Right renal pelvis (tissue), 4 donors: ENCODE data around the gene NAALADL1. TPM values are rescaled to one million over a fixed set of nuclear protein-coding genes. Genes with fewer than 3 reads are reported as not detected.
A peak's percentile ranks its signal among the peaks of the same experiment; 100 is the strongest.

ENCODE experiments used
- DNase-seq, 4 donors: peaks; one replicate each; pipeline ENCODE4 v3.0.0-alpha.2; 2013; ENCODE audit warnings: low read depth in 4 of 4, low spot score in 3 of 4, missing footprints in 1 of 4
- polyA plus RNA-seq, 4 donors: library from polyadenylated mRNA; unstranded; fragments of 120-200 nt; gene quantifications; one replicate each; pipeline ENCODE4 v1.2.1, GENCODE V29; 2013; ENCODE audit not compliant: insufficient read length in 4 of 4

The NAALADL1 gene
- polyA plus RNA-seq, result 10 to 100 TPM; 12.0 to 16.2 (median 13.1) TPM

- DNase-seq, result no peak
These were observed at the start of gene NAALADL1 for GRCh38 chr11:65058419-65059054. TSS of gene NAALADL1 (minus strand) at chr11:65058553. CDS start at chr11:65058521, 32 bp downstream.

DNA sequence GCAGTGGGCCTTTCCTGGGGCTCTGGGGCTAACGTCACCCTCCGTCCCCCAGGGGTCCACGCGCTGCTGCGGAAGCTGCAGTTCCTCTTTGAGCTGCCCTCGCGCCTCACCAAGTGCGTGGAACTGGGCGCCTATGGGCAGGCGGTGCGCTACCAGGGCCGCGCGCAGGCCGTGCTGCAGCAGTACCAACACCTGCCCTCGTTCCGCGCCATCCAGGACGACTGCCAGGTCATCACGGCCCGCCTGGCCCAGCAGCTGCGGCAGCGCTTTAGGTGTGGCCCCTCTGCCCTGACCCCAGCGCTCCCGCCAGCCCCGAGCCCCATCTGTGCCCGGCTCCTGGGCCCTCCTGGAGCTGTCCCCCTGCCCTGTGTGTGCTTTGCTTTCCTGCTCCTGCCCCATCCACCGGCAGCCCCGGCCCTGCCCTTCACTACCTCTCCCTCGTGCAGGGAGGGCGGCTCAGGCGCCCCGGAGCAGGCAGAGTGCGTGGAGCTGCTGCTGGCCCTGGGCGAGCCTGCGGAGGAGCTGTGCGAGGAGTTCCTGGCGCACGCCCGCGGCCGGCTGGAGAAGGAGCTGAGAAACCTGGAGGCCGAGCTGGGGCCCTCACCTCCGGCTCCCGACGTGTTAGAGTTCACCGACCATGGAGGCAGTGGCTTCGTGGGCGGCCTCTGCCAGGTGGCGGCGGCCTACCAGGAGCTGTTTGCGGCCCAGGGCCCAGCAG lies 49.6 kb upstream of the NAALADL1 start:
- no peak for DNase-seq

- DNase-seq, result no peak
These were observed 48.7 kb upstream of the NAALADL1 start for GRCh38 chr11:65107078-65107477.

- DNase-seq, result no peak
These were observed 46.3 kb upstream of the NAALADL1 start for GRCh38 chr11:65104628-65105027.

GRCh38 chr11:65103476-65103875 lies 45.1 kb upstream of the NAALADL1 start:
- DNase-seq, result no peak

DNA sequence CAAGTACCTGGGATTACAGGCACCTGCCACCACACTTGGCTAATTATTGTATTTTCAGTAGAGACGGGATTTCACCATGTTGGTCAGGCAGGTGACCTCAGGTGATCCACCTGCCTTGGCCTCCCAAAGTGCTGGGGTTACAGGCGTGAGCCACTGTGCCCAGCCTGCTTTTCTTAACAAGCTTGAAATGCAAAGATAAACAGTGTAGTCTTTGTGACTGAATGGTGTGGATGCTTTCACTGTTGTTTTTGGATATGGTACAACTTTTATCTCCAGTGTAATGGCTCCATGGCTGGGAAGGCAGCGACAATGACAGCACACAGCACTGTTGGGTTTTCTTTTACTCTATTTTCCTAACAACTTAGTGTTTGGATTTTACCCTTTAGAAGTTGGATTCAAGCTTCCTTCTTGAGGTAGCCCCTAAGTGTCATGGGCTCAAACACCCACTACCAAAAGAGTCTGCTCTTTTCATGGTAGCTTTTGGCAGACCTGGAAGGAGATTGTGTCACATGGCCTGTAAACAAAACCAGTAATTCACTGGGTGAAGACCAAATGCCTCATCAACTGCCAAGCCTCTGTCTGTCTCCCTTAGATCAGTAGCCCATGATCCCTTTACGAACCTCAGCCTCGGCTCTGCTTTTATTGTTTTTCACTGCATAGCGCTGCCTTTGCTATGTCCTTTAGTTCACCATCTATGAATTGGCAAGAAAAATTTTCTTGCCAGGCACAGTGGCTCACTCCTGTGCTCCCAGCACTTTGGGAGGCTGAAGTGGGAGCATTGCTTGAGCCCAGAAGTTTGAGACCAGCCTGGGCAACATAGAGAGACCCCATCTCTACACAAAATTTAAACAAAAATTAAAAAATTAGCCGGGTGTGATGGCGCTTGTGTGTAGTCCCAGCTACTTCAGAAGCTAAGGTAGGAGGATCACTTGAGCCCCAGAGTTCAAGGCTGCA lies 44.1 kb upstream of the NAALADL1 start:
- DNase-seq, result no peak

DNA sequence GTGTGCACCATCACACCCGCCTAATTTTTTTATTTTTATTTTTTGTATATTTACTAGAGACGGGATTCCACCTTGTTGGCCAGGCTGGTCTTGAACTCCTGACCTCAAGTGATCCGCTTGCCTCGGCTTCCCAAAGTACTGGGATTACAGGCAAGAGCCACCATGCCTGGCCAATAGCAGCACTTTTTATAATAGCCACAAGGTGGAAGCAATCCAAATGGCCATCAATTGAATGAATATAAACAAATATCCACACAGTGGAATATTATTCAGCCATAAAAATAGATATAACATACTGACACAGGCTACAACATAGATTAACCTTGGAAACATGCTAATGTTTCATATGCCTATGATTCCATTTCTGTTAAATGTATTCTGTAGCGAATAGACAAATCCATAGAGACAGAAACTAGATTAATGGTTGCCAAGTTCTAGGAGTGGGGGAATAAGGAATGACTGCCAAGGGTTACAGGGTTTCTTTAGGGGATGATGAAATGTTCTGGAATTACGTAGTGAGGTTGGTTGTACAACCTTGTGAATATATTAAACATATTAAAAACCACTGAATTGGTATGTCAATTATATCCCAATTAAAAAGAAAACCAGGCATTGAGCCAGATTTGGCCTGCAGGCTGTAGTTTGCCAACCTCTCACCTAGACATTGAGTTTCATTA lies 42.5 kb upstream of the NAALADL1 start:
- no peak for DNase-seq

- no peak for DNase-seq
These were observed 38.6 kb upstream of the NAALADL1 start for GRCh38 chr11:65096926-65097325.

GRCh38 chr11:65095974-65096806 lies 37.8 kb upstream of the NAALADL1 start, which contains the start of gene VPS51:
TSS of gene VPS51 (plus strand) at chr11:65096214. CDS start at chr11:65096251, 37 bp downstream.
- DNase-seq, result peak in 3 of 4 donors; percentile 82 to 86 (median 85)

DNA sequence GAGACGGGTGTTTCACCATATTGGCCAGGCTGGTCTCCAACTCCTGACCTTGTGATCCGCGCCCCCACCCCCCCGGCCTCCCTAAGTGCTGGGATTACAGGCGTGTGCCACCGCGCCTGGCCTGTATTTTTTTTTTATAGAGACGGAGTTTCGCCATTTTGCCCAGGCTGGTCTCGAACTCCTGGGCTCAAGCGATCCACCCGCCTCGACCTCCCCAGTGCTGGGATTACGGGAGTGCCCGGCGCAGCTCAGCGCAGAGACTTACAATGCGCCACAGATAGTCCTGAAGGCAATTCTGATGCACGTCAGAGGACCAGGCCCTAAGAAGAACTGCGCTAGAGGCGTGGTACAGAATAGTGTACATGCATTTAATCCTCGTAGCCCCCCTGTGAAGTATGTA lies 37.1 kb upstream of the NAALADL1 start:
- DNase-seq, result no peak

GRCh38 chr11:65090628-65091027 lies 32.3 kb upstream of the NAALADL1 start:
- no peak for DNase-seq

DNA sequence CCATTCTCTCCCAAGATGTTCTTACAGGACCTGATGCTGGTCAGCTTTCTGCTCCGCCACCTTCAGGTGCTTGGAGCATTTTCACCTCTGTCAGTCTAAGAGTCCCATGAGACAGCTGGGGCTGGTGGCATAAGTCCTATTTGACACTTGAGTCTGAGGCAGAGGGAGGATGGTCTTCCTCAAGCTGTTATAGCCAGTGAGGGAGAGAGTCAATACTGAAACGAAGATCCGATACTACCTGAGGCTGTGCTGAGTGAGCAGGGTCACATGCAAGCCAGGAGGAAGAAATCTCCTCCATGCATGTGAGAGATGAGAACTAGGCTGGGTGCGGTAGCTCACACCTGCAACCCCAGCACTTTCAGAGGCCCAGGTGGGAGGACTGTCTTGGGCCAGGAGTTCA lies 31.3 kb upstream of the NAALADL1 start:
- DNase-seq, result no peak

DNA sequence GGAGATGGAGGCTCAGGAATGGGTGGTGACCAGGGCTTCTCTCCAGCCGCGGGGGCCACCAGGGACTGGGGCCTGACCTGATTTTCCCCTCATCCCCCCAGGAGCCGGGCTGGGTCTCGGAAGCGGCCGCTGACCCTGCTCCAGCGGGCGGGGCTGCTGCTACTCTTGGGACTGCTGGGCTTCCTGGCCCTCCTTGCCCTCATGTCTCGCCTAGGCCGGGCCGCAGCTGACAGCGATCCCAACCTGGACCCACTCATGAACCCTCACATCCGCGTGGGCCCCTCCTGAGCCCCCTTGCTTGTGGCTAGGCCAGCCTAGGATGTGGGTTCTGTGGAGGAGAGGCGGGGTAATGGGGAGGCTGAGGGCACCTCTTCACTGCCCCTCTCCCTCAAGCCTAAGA lies 29.5 kb upstream of the NAALADL1 start:
- no peak for DNase-seq

DNA sequence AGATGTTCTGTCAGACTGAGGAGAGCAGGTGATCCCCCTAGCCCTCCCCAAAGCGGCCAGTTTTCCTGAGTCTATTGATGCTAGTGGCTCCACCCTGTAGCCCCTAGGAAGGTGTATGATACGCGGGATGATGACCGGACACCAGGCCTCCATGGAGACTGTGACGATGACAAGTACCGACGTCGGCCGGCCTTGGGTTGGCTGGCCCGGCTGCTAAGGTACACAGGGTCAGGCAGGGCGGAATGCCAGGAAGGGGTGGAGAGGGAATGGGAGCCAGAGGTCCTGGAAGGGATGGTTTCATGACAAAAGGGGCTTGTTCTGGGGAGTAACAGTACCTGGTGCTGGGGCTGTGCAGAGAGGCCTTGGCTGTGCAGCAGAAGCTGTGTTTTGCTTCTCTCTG lies 28.9 kb upstream of the NAALADL1 start:
- DNase-seq, result no peak

DNA sequence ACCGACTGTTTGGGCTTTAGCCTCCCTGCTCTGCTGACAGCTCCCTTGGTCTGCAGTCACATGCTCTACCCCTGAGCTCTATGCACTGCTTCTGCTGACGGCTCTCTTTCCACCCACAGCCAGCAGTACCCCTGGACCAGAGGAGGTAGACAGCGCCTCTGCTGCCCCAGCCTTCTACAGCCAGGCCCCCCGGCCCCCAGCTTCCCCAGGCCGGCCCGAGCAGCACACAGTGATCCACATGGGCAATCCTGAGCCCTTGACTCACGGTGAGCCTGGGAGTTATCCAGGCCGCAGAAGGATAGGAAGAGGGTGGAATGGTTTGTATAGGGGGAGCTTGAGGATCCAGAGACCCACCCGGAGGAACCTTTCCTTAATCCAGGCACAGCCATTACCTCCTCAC lies 28.5 kb upstream of the NAALADL1 start:
- no peak for DNase-seq

DNA sequence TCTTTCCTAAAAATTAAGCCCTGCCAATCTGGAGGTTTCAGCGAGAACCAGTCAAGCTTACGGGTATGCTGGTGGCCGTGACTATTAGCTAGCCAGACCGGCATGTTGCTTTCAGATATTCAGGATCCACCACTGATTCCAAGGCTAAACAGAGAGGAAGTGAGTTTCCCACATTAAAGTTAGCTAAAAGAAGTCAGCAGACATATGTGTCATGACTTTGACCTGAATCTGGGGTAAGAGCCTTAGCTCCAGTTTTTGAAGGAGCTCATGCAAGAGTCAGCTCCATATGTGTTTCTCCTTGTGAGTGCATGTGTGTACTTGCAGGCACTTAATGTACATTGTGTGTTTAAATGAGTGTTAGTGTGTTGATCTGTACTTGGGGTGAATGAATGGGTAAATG lies 27.1 kb upstream of the NAALADL1 start:
- no peak for DNase-seq

DNA sequence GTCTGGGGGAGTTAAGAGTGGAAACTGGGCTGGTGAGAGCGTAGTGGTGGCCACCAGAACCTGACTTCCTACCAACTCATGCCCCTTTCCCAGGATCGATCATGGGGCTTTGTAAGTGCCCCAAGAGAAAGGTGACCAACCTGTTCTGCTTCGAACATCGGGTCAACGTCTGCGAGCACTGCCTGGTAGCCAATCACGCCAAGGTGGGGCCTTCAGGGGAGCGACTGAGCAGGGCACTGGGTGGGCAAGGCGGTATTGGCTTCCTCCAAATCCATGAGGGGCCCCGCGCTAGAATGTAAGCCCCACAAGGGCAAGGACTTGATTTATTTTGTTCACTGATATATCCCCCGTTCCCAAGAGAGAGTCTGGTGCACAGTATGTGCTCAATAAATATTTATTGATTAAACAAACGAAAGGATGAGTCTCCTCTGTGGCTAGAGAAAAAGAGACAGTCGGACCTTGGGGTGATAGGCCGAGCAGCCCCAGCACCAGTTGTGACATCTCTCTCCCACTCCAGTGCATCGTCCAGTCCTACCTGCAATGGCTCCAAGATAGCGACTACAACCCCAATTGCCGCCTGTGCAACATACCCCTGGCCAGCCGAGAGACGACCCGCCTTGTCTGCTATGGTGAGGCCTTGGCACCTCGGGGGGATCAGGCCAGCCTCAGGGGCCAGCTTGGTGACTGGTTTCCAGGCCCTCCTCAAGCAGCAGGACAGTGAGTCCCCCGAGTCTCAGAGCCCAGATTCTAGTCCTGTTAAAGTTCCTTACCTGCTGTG lies 26.4 kb upstream of the NAALADL1 start:
- peak in 1 of 4 donors; percentile 7 for DNase-seq

DNA sequence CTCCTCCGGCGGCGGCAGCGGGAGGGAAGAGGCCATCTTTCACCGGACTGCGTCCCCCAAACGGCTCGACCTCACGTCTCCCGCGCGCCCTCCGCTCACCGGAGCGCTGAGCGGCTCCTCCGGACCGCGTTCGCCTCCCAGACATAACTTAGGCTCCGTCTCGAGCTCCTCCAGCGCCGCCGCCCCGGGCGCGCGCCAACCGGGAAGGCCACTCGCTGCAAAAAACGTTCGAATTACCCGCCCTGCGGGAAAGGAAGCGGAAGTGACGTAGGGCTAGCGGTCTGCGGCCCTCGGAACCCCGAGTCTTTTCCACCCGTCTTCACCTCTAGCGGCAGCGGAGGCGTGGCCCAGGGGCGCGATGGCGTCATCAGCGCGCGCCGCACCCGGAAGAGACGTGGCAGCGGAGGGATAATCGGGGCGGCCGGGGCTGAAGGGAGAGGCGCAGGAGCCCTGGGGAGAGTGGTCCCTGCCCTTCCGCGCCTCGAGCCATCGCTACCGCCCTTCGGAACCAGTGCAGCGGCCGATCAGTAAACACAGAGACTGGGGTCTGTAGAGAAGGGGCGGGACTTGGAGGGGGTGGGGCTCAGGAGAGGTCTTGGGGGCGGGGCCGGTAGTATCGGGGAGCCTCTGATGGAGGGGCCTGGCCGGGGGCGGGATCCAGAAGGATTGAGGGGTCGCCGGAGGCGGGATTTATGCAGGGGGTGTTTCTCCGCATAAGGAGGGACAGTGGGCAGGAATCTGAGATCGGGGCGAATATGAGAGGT lies 25.7 kb upstream of the NAALADL1 start, which contains the start of the genes CDCA5 and ZFPL1:
TSS of gene CDCA5 (minus strand) at position 207 of the 764 bp plus-strand sequence. CDS start at position 145, 62 bp downstream.
TSS of gene ZFPL1 (plus strand) at position 389 of the 764 bp plus-strand sequence. CDS start 477 bp downstream, outside the sequence.
- peak; percentile 87 to 91 (median 90) for DNase-seq
